Mesendoderm (in vitro differentiated cells): ENCODE measurements around the gene UIMC1.
A peak's percentile ranks its signal among the peaks of the same experiment; 100 is the strongest.

Experiments
- DNase-seq: peaks from one replicate; pipeline ENCODE4 v3.0.0; 2013
- H2AK5ac ChIP-seq: 2 replicates; pipeline ENCODE4 v1.6.1; 2013; ENCODE audit warnings: low read length, inconsistent platforms
- H2BK120ac ChIP-seq: 2 replicates; pipeline ENCODE4 v1.6.1; 2013; ENCODE audit warnings: low read depth, mild to moderate bottlenecking, low read length, moderate library complexity, mixed read lengths
- H2BK15ac ChIP-seq: replicated peaks from 2 replicates; pipeline ENCODE4 v1.6.1; 2013; ENCODE audit warnings: low read depth, mild to moderate bottlenecking, moderate library complexity
- H2BK5ac ChIP-seq: 2 replicates; pipeline ENCODE4 v1.6.1; 2013; ENCODE audit warnings: low read length, inconsistent platforms
- H3K18ac ChIP-seq: 2 replicates; pipeline ENCODE4 v1.6.1; 2013; ENCODE audit warnings: mild to moderate bottlenecking, low read length, mixed read lengths
- H3K23ac ChIP-seq: one replicate; pipeline ENCODE4 v1.6.1; 2013; ENCODE audit warnings: low read length
- H3K27ac ChIP-seq: 2 replicates; pipeline ENCODE4 v1.5.1; 2013; ENCODE audit warnings: low read depth, mild to moderate bottlenecking, inconsistent platforms, low read length, moderate library complexity
- H3K27me3 ChIP-seq: 2 replicates; pipeline ENCODE4 v1.6.1; 2013; ENCODE audit warnings: low read length, control low read depth, mild to moderate bottlenecking, inconsistent platforms; ENCODE audit not compliant: insufficient read depth, poor library complexity
- H3K36me3 ChIP-seq: 2 replicates; pipeline ENCODE4 v1.6.1; 2013; ENCODE audit warnings: low read length, inconsistent platforms; ENCODE audit not compliant: control insufficient read depth, insufficient read depth
- H3K4ac ChIP-seq: one replicate; pipeline ENCODE4 v1.6.1; 2013; ENCODE audit warnings: low read depth, mild to moderate bottlenecking, low read length, moderate library complexity
- H3K4me1 ChIP-seq: 2 replicates; pipeline ENCODE4 v1.6.1; 2013; ENCODE audit warnings: low read depth, low read length, inconsistent platforms; ENCODE audit not compliant: control insufficient read depth
- H3K4me2 ChIP-seq: 2 replicates; pipeline ENCODE4 v1.6.1; 2013; ENCODE audit warnings: low read length
- H3K4me3 ChIP-seq: 2 replicates; pipeline ENCODE4 v1.5.1; 2013; ENCODE audit warnings: mild to moderate bottlenecking, low read length
- H3K56ac ChIP-seq: one replicate; pipeline ENCODE4 v1.6.1; 2013; ENCODE audit warnings: low read length
- H3K79me1 ChIP-seq: 2 replicates; pipeline ENCODE4 v1.6.1; 2013; ENCODE audit warnings: low read length, inconsistent platforms
- H3K79me2 ChIP-seq: 2 replicates; pipeline ENCODE4 v1.6.1; 2013; ENCODE audit warnings: mild to moderate bottlenecking, low read length; ENCODE audit not compliant: control insufficient read depth, insufficient read depth
- H3K9ac ChIP-seq: 2 replicates; pipeline ENCODE4 v1.6.1; 2013; ENCODE audit warnings: low read length, inconsistent platforms
- H4K5ac ChIP-seq: one replicate; pipeline ENCODE4 v1.6.1; 2013; ENCODE audit warnings: low read length
- H4K8ac ChIP-seq: one replicate; pipeline ENCODE4 v1.6.1; 2013; ENCODE audit warnings: low read depth, mild to moderate bottlenecking, control low read depth, low read length, moderate library complexity
- WGBS: extraction: QIAGEN DNeasy Blood & Tissue Kit; methylation state at CpG from one replicate; pipeline ENCODE4 v1.1.7; 2013; ENCODE audit warnings: low lambda C conversion rate, missing lambda C conversion rate; ENCODE audit not compliant: insufficient coverage; ENCODE audit errors: extremely low coverage; 5-methylcytosine and 5-hydroxymethylcytosine counted together

UIMC1 gene

GRCh38 chr5:176868731-176869130 lies 137.8 kb downstream of the UIMC1 start:
- WGBS = no CpG with 5 or more reads among the region's 20 CpGs
- no peak overlapping the region for H2BK5ac ChIP-seq
- H3K4ac ChIP-seq = no peak overlapping the region
- H3K79me1 ChIP-seq = no peaks in the 10 kb centered on the region
- no peak overlapping the region for H2BK15ac ChIP-seq
- no peak overlapping the region for H3K23ac ChIP-seq
- no peak overlapping the region for H3K4me3 ChIP-seq
- no peak for DNase-seq
- H3K4me2 ChIP-seq = no peak overlapping the region
- no peak overlapping the region for H3K27ac ChIP-seq
- no peaks in the 10 kb centered on the region for H3K79me2 ChIP-seq
- H3K56ac ChIP-seq = no peak overlapping the region
- peaks cover 1% of the 10 kb centered on the region for H3K4me1 ChIP-seq
- no peak overlapping the region for H3K9ac ChIP-seq
- no peak overlapping the region for H4K5ac ChIP-seq
- H3K18ac ChIP-seq = no peak overlapping the region
- no peaks in the 10 kb centered on the region for H3K36me3 ChIP-seq
- H4K8ac ChIP-seq = no peak overlapping the region
- no peak overlapping the region for H2BK120ac ChIP-seq
- H3K27me3 ChIP-seq = no peaks in the 10 kb centered on the region
- no peak overlapping the region for H2AK5ac ChIP-seq

GRCh38 chr5:176868126-176868525 lies 138.5 kb downstream of the UIMC1 start:
- H3K9ac ChIP-seq = no peak overlapping the region
- H2BK15ac ChIP-seq = no peak overlapping the region
- no peaks in the 10 kb centered on the region for H3K36me3 ChIP-seq
- H3K56ac ChIP-seq = no peak overlapping the region
- no peak overlapping the region for H3K18ac ChIP-seq
- H3K23ac ChIP-seq = no peak overlapping the region
- DNase-seq = no peak
- H3K79me1 ChIP-seq = no peaks in the 10 kb centered on the region
- H3K79me2 ChIP-seq = no peaks in the 10 kb centered on the region
- H3K27ac ChIP-seq = no peak overlapping the region
- H4K5ac ChIP-seq = no peak overlapping the region
- no peak overlapping the region for H2AK5ac ChIP-seq
- H3K4me3 ChIP-seq = no peak overlapping the region
- no peak overlapping the region for H4K8ac ChIP-seq
- H3K27me3 ChIP-seq = no peaks in the 10 kb centered on the region
- H2BK5ac ChIP-seq = no peak overlapping the region
- no peak overlapping the region for H3K4me2 ChIP-seq
- no peak overlapping the region for H2BK120ac ChIP-seq
- H3K4me1 ChIP-seq = peaks cover 5% of the 10 kb centered on the region
- H3K4ac ChIP-seq = no peak overlapping the region
- WGBS = no CpG with 5 or more reads among the region's 14 CpGs

- Histone ChIP-seq H3K79me2 (no peaks in the 10 kb centered on the region), H3K56ac (no peak overlapping the region), H2AK5ac (no peak overlapping the region), H3K9ac (no peak overlapping the region), H3K23ac (no peak overlapping the region), H3K18ac (no peak overlapping the region), H3K27ac (no peak overlapping the region), H2BK15ac (no peak overlapping the region), H3K4me2 (no peak overlapping the region), H3K27me3 (no peaks in the 10 kb centered on the region), H3K79me1 (no peaks in the 10 kb centered on the region), H4K8ac (no peak overlapping the region), H3K4me1 (peaks cover 7% of the 10 kb centered on the region), H3K4ac (no peak overlapping the region), H4K5ac (no peak overlapping the region), H3K36me3 (no peaks in the 10 kb centered on the region), H3K4me3 (no peak overlapping the region), H2BK5ac (no peak overlapping the region), H2BK120ac (no peak overlapping the region)
- no CpG with 5 or more reads among the region's 16 CpGs for WGBS
- peak; percentile 68 for DNase-seq
These were observed 139.8 kb downstream of the UIMC1 start for GRCh38 chr5:176866707-176867310.

GRCh38 chr5:176865964-176866363 lies 140.6 kb downstream of the UIMC1 start:
- H2BK15ac ChIP-seq = no peak overlapping the region
- no peak overlapping the region for H2AK5ac ChIP-seq
- no peak overlapping the region for H3K4me2 ChIP-seq
- no peak overlapping the region for H3K18ac ChIP-seq
- H3K4me1 ChIP-seq = peaks cover 7% of the 10 kb centered on the region
- H3K27ac ChIP-seq = no peak overlapping the region
- H3K79me2 ChIP-seq = no peaks in the 10 kb centered on the region
- no peak overlapping the region for H3K23ac ChIP-seq
- H3K36me3 ChIP-seq = no peaks in the 10 kb centered on the region
- H2BK120ac ChIP-seq = no peak overlapping the region
- no CpG with 5 or more reads among the region's 7 CpGs for WGBS
- H3K4me3 ChIP-seq = no peak overlapping the region
- H4K8ac ChIP-seq = no peak overlapping the region
- H3K9ac ChIP-seq = no peak overlapping the region
- no peak overlapping the region for H2BK5ac ChIP-seq
- H3K4ac ChIP-seq = no peak overlapping the region
- H3K56ac ChIP-seq = no peak overlapping the region
- no peaks in the 10 kb centered on the region for H3K27me3 ChIP-seq
- H3K79me1 ChIP-seq = no peaks in the 10 kb centered on the region
- H4K5ac ChIP-seq = no peak overlapping the region
- DNase-seq = no peak

- Histone ChIP-seq H3K27me3 (no peaks in the 10 kb centered on the region), H3K79me1 (no peaks in the 10 kb centered on the region), H2BK5ac (no peak overlapping the region), H3K4ac (no peak overlapping the region), H3K4me2 (no peak overlapping the region), H3K27ac (no peak overlapping the region), H4K5ac (no peak overlapping the region), H3K56ac (no peak overlapping the region), H2BK120ac (no peak overlapping the region), H4K8ac (no peak overlapping the region), H3K23ac (no peak overlapping the region), H3K4me1 (peaks cover 7% of the 10 kb centered on the region), H3K36me3 (no peaks in the 10 kb centered on the region), H3K4me3 (no peak overlapping the region), H3K9ac (no peak overlapping the region), H3K79me2 (no peaks in the 10 kb centered on the region), H2AK5ac (no peak overlapping the region), H3K18ac (no peak overlapping the region), H2BK15ac (no peak overlapping the region)
- DNase-seq = no peak
- no CpG with 5 or more reads among the region's 8 CpGs for WGBS
These were observed 141.8 kb downstream of the UIMC1 start for GRCh38 chr5:176864755-176865154.

GRCh38 chr5:176863765-176864098 lies 142.8 kb downstream of the UIMC1 start:
- no peaks in the 10 kb centered on the region for H3K36me3 ChIP-seq
- no peak overlapping the region for H3K9ac ChIP-seq
- H2BK120ac ChIP-seq = no peak overlapping the region
- H3K4me2 ChIP-seq = no peak overlapping the region
- no peaks in the 10 kb centered on the region for H3K27me3 ChIP-seq
- H3K27ac ChIP-seq = no peak overlapping the region
- no peak overlapping the region for H2AK5ac ChIP-seq
- DNase-seq = no peak
- H3K79me1 ChIP-seq = no peaks in the 10 kb centered on the region
- H3K4me3 ChIP-seq = no peak overlapping the region
- H4K8ac ChIP-seq = no peak overlapping the region
- H3K56ac ChIP-seq = no peak overlapping the region
- H2BK5ac ChIP-seq = no peak overlapping the region
- no peaks in the 10 kb centered on the region for H3K79me2 ChIP-seq
- no peak overlapping the region for H3K23ac ChIP-seq
- no peak overlapping the region for H2BK15ac ChIP-seq
- no peak overlapping the region for H3K18ac ChIP-seq
- WGBS = no CpG with 5 or more reads among the region's 5 CpGs
- no peak overlapping the region for H4K5ac ChIP-seq
- H3K4ac ChIP-seq = no peak overlapping the region
- peaks cover 7% of the 10 kb centered on the region for H3K4me1 ChIP-seq
